ENCODE data around the gene YY1AP1.
"Not testable (repeated sequence)": the region's sequence is repeated elsewhere in the genome, so short reads cannot be mapped to it uniquely, and the experiment has no call there.

Gene YY1AP1

GRCh38 chr1:155680531-155680930, 8.0 kb downstream of the YY1AP1 start:
- H3K79me2 ChIP-seq (ENCODE audit: control insufficient read depth, low read length), result peaks cover 61% of the 10 kb centered on the region

GRCh38 chr1:155678992-155679391, 9.6 kb downstream of the YY1AP1 start:
- not testable (repeated sequence) for H3K9me3 ChIP-seq (ENCODE audit: control insufficient read depth, insufficient read depth, low read length); H3K4me1 ChIP-seq (ENCODE audit: control insufficient read depth, low read length); H3K4me2 ChIP-seq (ENCODE audit: low read length); H3K27me3 ChIP-seq (ENCODE audit: control insufficient read depth, low read length); H3K27ac ChIP-seq (ENCODE audit: low read depth, low read length); H3K4me3 ChIP-seq (ENCODE audit: low read length); H3K9me2 ChIP-seq (replicated peaks; ENCODE audit: control insufficient read depth, low read length); H3F3A ChIP-seq (ENCODE audit: control insufficient read depth, insufficient read depth); H4K20me1 ChIP-seq (ENCODE audit: control insufficient read depth, insufficient read depth, low read depth, low read length)
- peaks cover 72% of the 10 kb centered on the region for H3K36me3 ChIP-seq (ENCODE audit: control insufficient read depth, low read length)
- peaks cover 45% of the 10 kb centered on the region for H3K79me2 ChIP-seq (ENCODE audit: control insufficient read depth, low read length)

More at GRCh38 chr1:155680531-155680930, 8.0 kb downstream of the YY1AP1 start:
- Histone ChIP-seq H3K9me3 (ENCODE audit: control insufficient read depth, insufficient read depth, low read length) (no peaks in the 10 kb centered on the region), H3K9me2 (replicated peaks; ENCODE audit: control insufficient read depth, low read length) (no peaks in the 10 kb centered on the region), H3K27ac (ENCODE audit: low read depth, low read length) (no peak overlapping the region), H3K4me2 (ENCODE audit: low read length) (no peak overlapping the region), H3F3A (ENCODE audit: control insufficient read depth, insufficient read depth) (no peaks in the 10 kb centered on the region), H3K36me3 (ENCODE audit: control insufficient read depth, low read length) (peaks cover 74% of the 10 kb centered on the region), H3K27me3 (ENCODE audit: control insufficient read depth, low read length) (no peaks in the 10 kb centered on the region), H4K20me1 (ENCODE audit: control insufficient read depth, insufficient read depth, low read depth, low read length) (peaks cover 5% of the 10 kb centered on the region; the same call in 1 of the 2 replicates), H3K4me3 (ENCODE audit: low read length) (no peak overlapping the region), H3K4me1 (ENCODE audit: control insufficient read depth, low read length) (peaks cover 3% of the 10 kb centered on the region; the same call in 1 of the 2 replicates)
- TF ChIP-seq CTCF (IDR thresholded peaks at IDR 0.05; ENCODE audit: low read depth, low read length, poor library complexity, severe bottlenecking), result no peak
- no peak for TF ChIP-seq EZH2phosphoT487 (IDR thresholded peaks at IDR 0.05; ENCODE audit: borderline replicate concordance, low read length)

- no peaks in the 10 kb centered on the region for H3K27me3 ChIP-seq (ENCODE audit: control insufficient read depth, low read length)
- H3K9me3 ChIP-seq (ENCODE audit: control insufficient read depth, insufficient read depth, low read length), result no peaks in the 10 kb centered on the region
- H3K4me2 ChIP-seq (ENCODE audit: low read length), result no peak overlapping the region
- H3K79me2 ChIP-seq (ENCODE audit: control insufficient read depth, low read length), result peaks cover 36% of the 10 kb centered on the region
- no peaks in the 10 kb centered on the region for H3K9me2 ChIP-seq (replicated peaks; ENCODE audit: control insufficient read depth, low read length)
- no peaks in the 10 kb centered on the region for H3F3A ChIP-seq (ENCODE audit: control insufficient read depth, insufficient read depth)
- no peaks in the 10 kb centered on the region for H4K20me1 ChIP-seq (ENCODE audit: control insufficient read depth, insufficient read depth, low read depth, low read length)
- no peak for TF ChIP-seq CTCF (IDR thresholded peaks at IDR 0.05; ENCODE audit: low read depth, low read length, poor library complexity, severe bottlenecking)
- TF ChIP-seq EZH2phosphoT487 (IDR thresholded peaks at IDR 0.05; ENCODE audit: borderline replicate concordance, low read length), result no peak
- H3K4me3 ChIP-seq (ENCODE audit: low read length), result no peak overlapping the region
- no peak overlapping the region for H3K27ac ChIP-seq (ENCODE audit: low read depth, low read length)
- no peaks in the 10 kb centered on the region for H3K4me1 ChIP-seq (ENCODE audit: control insufficient read depth, low read length)
- peaks cover 68% of the 10 kb centered on the region for H3K36me3 ChIP-seq (ENCODE audit: control insufficient read depth, low read length)
Observed at GRCh38 chr1:155678027-155678426, 10.5 kb downstream of the YY1AP1 start.

- no peak overlapping the region for H3K27ac ChIP-seq (ENCODE audit: low read depth, low read length)
Observed at GRCh38 chr1:155673003-155673402, 15.6 kb downstream of the YY1AP1 start.

More at GRCh38 chr1:155673003-155673402, 15.6 kb downstream of the YY1AP1 start:
- Histone ChIP-seq H3K9me3 (ENCODE audit: control insufficient read depth, insufficient read depth, low read length) (no peaks in the 10 kb centered on the region), H3K4me3 (ENCODE audit: low read length) (no peak overlapping the region), H3K27me3 (ENCODE audit: control insufficient read depth, low read length) (no peaks in the 10 kb centered on the region), H3K9me2 (replicated peaks; ENCODE audit: control insufficient read depth, low read length) (no peaks in the 10 kb centered on the region), H3K4me2 (ENCODE audit: low read length) (no peak overlapping the region), H4K20me1 (ENCODE audit: control insufficient read depth, insufficient read depth, low read depth, low read length) (no peaks in the 10 kb centered on the region), H3K4me1 (ENCODE audit: control insufficient read depth, low read length) (no peaks in the 10 kb centered on the region), H3K79me2 (ENCODE audit: control insufficient read depth, low read length) (no peaks in the 10 kb centered on the region), H3K36me3 (ENCODE audit: control insufficient read depth, low read length) (peaks cover 86% of the 10 kb centered on the region), H3F3A (ENCODE audit: control insufficient read depth, insufficient read depth) (no peaks in the 10 kb centered on the region)
- TF ChIP-seq EZH2phosphoT487 (IDR thresholded peaks at IDR 0.05; ENCODE audit: borderline replicate concordance, low read length) (no peak), CTCF (IDR thresholded peaks at IDR 0.05; ENCODE audit: low read depth, low read length, poor library complexity, severe bottlenecking) (no peak)

All from DOHH2 (cell line).